Left colon (tissue), 2 donors: ENCODE data around the gene ALOX12. TPM values are rescaled to one million over a fixed set of nuclear protein-coding genes. Genes with fewer than 3 reads are reported as not detected.
"Not testable (repeated sequence)": the region's sequence is repeated elsewhere in the genome, so short reads cannot be mapped to it uniquely, and the experiment has no call there.

Experiments
- ATAC-seq: fragments of 200-7000 bp; cut with Tn5 transposase; one replicate; pipeline ENCODE4 v1.9.1; 2020; ENCODE audit warnings: mild to moderate bottlenecking, moderate library complexity
- DNase-seq, 2 donors: peaks; one replicate each; pipeline ENCODE4 v3.0.0-alpha.2; 2020
- intact Hi-C, 2 donors: fragments of 100-400 bp; cut with DNase I in 1 of 2; cut with micrococcal nuclease in 1 of 2; formaldehyde crosslinking; loops; one replicate each; pipeline versions ENCODE4 v1.11.2 to v1.14.0; 2022; cut with DNase I, micrococcal nuclease
- long read RNA-seq: library from polyadenylated mRNA; unstranded; transcript quantifications from one replicate; pipeline ENCODE4 v2.0.0, GENCODE V29; 2021
- total RNA-seq, 2 donors: library from RNA; stranded (reverse); fragmentation: NEBNext Ultra II Directional; extraction: Animal tissue kit (Norgen Biotek cat#: 25700); gene quantifications; one replicate each; pipeline ENCODE4 v1.2.1, GENCODE V29; 2021
- donor health status: DM: no; HTN: no; CAD: no.
- donor health status: DM: yes; HTN: yes; CAD: no.

ALOX12 gene
- total RNA-seq, result not detected
- long read RNA-seq, partial matches to known transcripts, result 0 of 2 reads
- long read RNA-seq, other reads (novel, unspliced or antisense), result 2 of 2 reads

DNA sequence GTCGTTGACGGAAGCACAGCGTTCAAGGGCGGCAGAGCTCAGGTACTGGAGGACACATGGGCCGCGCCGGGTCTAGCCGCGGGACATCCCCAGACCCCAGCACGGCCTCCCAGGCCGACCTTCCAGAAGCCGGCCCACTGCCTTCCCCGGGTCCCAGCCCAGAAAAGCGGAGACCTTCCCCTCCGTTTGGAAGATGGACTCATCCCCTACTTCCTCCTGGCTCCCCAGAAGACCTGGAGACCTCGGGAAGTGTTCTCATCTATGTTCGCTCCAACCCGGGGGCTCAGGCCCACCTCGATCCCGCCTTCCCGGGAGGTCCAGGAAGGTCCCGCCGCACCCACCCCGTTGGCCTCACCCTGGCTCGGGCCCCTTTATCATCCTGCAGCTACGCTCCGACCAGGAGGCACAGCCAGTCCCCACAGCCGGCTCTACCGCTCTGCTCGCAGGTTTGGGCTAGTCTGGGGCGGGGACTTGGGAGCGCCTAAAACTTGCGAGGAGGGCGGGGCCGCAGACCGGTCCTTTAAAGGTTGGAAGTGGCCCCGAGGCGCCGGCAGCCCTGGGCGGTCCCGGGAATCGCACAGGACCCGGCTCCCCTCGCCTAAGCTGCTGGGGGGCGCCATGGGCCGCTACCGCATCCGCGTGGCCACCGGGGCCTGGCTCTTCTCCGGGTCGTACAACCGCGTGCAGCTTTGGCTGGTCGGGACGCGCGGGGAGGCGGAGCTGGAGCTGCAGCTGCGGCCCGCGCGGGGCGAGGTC is at the start of gene ALOX12:
Gene ALOX12, plus strand, starts transcription at position 550 of the 756 bp plus-strand sequence. Its CDS starts 69 bp downstream, at position 619.
- DNase-seq, result no peak
- peak; percentile 68 for ATAC-seq
- intact Hi-C loops, result loop anchor here in 1 of 2 donors (10.0 kb wide), 1 partner anchor 81 kb away; no protein-coding TSS in a partner anchor

- ATAC-seq (no peak), DNase-seq (no peak)
Observed at GRCh38 chr17:6947745-6948144, 48.1 kb upstream of the ALOX12 start.

GRCh38 chr17:6948562-6948961 is 47.3 kb upstream of the ALOX12 start:
- ATAC-seq (no peak), DNase-seq (no peak)
- intact Hi-C loops, result no loop called here

More at GRCh38 chr17:6947745-6948144, 48.1 kb upstream of the ALOX12 start:
- intact Hi-C loops, result no loop called here

DNA sequence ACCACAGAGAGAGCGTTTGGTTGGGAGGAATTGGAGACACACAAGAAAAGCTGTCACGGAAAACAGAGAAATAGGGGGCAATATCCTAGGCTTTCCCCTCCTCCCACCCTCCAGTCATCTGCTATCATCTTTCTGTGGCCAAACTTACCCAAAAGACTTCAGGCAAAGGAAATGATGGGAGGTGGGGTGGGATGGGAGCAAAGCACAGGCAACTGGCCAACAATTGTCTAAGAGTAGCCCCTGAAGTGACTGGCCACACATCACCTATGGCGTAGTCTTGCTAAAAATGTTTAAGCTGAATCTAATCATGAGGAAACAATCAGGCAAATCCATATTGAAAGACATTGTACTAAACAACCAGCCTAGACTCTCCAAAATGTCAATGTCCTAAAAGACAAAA is 46.9 kb upstream of the ALOX12 start:
- DNase-seq, result no peak
- no peak for ATAC-seq
- intact Hi-C loops, result no loop called here

DNA sequence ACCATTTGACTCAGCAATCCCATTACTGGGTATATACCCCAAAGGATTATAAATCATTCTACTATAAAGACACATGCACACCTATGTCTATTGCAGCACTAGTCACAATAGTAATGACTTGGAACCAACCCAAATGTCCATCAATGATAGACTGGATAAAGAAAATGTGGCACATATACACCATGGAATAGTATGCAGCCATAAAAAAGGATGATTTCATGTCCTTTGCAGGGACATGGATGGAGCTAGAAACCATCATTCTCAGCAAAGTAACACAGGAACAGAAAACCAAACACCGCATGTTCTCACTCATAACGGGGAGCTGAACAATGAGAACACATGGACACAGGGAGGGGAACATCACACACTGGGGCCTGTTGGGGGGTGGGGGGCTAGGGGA is 44.9 kb upstream of the ALOX12 start:
- DNase-seq, intact Hi-C loops, ATAC-seq: not testable (repeated sequence)

- DNase-seq, result no peak
- intact Hi-C loops, result no loop called here
- ATAC-seq, result no peak
Observed at GRCh38 chr17:6953689-6954088, 42.2 kb upstream of the ALOX12 start.

GRCh38 chr17:6959700-6960099 is 36.1 kb upstream of the ALOX12 start:
- no peak for DNase-seq
- ATAC-seq, result no peak
- intact Hi-C loops, result no loop called here

GRCh38 chr17:6969323-6969726 is 26.5 kb upstream of the ALOX12 start:
- intact Hi-C loops, result no loop called here
- DNase-seq (no peak), ATAC-seq (no peak)

GRCh38 chr17:6970992-6971391 is 24.9 kb upstream of the ALOX12 start:
- no peak for ATAC-seq
- intact Hi-C loops, result no loop called here

DNA sequence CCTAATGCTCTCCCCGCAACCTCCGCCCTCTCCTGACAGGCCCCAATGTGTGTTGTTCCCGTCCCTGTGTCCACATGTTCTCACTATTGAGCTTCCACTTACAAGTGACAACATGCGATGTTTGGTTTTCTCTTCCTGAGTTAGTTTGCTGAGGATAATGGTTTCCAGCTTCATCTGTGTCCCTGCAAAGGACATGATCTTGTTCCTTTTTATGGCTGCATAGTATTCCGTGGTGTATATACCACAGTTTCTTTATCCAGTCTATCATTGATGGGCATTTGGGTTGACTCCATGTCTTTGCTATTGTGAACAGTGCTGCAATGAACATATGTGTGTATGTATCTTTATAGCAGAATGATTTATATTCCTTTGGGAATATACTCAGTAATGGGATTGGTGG is 16.4 kb upstream of the ALOX12 start:
- intact Hi-C loops, ATAC-seq, DNase-seq: not testable (repeated sequence)

More at GRCh38 chr17:6970992-6971391, 24.9 kb upstream of the ALOX12 start:
- DNase-seq, result no peak

DNA sequence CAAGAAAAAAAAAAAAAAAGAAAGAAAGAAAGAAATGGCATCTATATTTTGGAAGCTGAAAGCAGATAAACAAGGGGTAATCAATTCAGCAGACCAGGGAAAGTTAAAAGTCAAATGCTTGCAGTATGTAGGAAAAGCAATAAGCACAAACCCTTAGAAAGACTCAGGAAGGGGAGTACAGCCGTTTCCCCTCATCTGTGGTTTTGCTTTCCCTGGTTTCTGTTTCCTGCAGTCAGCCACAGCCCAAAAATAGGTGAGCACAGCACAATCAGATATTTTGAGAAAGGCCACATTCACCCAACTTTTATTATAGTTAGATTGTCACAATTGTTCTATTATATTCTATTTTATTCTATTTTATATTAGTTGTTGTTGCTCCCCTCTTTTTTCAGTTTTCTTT is 14.4 kb upstream of the ALOX12 start:
- intact Hi-C loops, result no loop called here
- no peak for ATAC-seq
- DNase-seq, result no peak

DNA sequence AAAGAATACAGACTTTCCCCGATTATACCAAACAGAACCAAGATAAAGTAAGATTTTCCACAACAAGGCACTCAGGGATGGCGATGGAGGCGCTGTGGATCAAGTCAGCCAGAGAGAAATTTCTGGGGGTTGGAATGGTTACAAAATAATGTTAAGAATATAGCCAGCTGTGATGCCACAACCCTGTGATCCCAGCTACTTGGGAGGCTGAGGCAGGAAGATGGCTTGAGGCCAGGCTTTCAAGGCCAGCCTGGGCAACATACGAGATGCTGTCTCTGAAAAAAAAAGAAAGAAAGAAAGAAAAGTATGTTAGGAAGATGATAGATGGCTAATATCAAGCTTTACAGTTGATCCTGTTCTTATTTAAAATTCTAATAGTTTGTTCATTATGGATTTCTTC is 10.6 kb upstream of the ALOX12 start:
- no peak for ATAC-seq
- intact Hi-C loops, result no loop called here
- DNase-seq, result no peak

DNA sequence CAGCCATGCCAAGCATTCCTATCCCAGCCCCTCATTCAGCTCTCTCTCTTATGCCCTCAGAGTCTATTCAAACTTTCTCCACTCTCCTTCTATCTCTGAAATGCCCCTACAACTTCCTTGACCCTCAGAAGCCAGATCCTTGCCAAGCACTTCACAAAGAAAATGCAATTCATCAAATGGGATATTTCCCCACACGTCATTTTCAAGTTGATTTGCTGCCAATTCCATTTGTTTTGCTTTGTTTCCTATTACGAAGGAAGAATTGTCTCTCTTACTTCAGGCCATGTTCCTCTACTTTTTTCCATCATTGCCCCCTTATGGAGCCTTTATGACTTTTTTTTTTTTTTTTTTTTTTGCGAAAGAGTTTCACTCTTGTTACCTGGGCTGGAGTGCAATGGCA is 9.2 kb upstream of the ALOX12 start:
- intact Hi-C loops, result no loop called here
- DNase-seq, result no peak
- ATAC-seq, result no peak

DNA sequence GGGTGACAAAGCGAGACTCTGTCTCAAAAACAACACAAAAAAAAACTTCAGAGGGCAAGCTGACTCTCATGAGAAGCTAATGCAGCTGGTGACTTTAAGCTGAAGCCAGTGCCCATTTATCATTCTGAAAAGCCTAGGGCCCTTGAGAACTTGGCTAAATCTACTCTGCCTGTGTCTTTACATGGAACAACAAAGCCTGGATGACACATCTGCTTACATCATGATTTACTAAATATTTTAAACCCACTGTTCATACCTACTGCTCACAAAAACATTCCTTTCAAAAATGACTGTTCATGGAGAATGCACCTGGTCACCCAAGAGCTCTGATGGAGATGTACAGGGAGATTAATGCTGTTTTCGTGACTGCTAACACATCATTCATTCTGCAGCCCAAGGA is 6.1 kb upstream of the ALOX12 start:
- intact Hi-C loops, result loop anchor here in 1 of 2 donors (10.0 kb wide), 1 partner anchor 75 kb away; no protein-coding TSS in a partner anchor

DNA sequence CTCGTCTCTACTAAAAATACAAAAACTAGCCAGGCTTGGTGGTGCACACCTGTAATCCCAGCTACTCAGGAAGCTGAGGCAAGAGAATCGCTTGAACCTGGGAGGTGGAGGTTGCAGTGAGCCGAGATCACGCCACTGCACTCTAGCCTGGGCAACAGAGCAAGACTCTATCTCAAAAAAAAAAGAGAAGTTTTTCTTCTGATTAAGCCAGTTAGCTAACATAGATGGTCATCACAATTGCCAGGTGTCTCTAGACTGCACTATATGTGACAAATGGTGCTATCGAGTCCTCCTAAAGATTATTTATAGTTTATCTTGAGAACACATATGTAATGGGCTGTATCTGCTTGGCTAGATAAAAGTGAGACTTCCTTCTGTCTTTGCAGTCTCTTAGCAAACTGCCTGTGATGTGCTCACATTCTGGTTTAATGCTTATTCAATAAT is 2.2 kb upstream of the ALOX12 start:
- not testable (repeated sequence) for ATAC-seq, DNase-seq

More for the DNA sequence above, 6.1 kb upstream of the ALOX12 start:
- no peak for ATAC-seq
- no peak for DNase-seq

DNA sequence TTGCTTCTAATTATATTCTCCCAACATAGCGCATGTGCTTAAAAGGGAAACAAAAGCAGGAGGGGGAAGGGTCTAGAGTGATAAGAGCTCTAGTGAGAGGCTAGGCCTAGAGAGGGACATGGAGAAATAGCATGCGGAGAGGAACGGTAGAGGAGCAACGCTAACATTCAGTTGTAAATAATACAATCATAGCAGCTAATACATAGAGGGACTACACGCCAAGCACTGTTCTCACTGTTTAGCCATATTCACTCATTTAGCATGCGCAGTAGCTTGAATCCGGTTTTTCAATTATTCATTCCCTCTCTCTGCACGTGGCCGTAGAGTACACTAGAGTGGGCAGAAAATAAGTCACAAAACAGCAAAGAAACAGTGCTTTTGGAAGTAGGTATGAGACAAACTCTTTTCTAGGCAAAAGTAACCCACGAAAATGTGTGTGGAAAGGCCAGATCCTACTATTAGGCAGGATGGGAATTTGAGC is 1.7 kb upstream of the ALOX12 start:
- ATAC-seq (no peak), DNase-seq (no peak)
- intact Hi-C loops, result loop anchor here in 1 of 2 donors (10.0 kb wide), 1 partner anchor 79 kb away; no protein-coding TSS in a partner anchor

More for the DNA sequence above, 2.2 kb upstream of the ALOX12 start:
- intact Hi-C loops, result loop anchor here in 1 of 2 donors (10.0 kb wide), 1 partner anchor 79 kb away; no protein-coding TSS in a partner anchor

- intact Hi-C loops, result loop anchor here in 1 of 2 donors (10.0 kb wide), 1 partner anchor 80 kb away; no protein-coding TSS in a partner anchor
- ATAC-seq (no peak), DNase-seq (no peak)
Observed at GRCh38 chr17:6994666-6995256, 1.1 kb upstream of the ALOX12 start.

DNA sequence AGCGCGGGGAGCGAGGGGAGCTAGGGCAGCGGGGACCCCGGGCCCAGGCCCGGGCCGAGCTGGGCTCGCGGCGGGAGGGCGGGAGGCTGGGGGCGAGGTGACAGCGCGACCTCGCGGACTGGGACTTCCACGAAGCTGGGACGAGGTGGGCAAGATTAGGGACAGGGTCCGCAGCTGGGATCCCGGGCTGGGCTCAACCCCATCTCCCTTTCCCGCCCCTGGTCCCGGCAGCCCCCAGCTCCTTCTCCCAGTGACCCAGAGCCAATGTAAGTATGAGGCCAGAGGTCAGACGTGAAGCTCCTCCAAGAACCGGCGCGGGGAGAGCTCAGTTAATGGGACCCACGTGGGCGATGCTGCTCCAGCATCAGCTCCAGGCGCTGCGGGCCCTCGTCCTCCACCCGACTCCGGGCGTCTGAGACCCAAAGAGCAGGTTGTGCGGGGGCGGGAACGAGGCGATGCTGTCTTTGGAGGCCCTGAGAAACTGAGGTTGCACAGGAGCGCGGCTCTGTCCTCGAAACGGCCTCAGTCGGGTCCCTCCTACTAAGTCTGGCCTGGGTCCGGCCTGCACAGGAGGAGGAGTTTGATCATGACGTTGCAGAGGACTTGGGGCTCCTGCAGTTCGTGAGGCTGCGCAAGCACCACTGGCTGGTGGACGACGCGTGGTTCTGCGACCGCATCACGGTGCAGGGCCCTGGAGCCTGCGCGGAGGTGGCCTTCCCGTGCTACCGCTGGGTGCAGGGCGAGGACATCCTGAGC is 585 bp downstream of the ALOX12 start:
- ATAC-seq (no peak), DNase-seq (no peak)
- intact Hi-C loops, result loop anchor here in 1 of 2 donors (10.0 kb wide), 1 partner anchor 82 kb away; no protein-coding TSS in a partner anchor

DNA sequence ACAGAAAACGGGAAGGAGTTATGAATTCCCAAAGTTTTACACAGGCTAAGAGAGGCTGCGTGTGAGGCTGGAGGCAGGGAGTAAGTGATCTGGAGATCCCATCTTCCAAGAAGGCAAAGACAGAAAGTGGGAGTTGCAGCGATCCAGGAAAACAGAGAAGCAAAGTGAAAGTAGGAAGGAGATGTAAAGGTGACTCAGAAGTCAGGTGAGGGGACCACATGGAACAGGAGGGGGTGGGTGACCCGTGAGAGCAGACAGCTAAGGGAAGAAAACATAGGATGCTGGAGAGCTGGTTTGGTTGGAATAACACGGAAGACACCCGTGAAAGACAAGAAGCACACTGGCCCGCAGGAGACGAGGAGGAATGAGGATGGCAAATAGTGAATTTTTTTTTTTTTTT is 1.3 kb downstream of the ALOX12 start:
- DNase-seq (no peak), ATAC-seq (no peak)
- intact Hi-C loops, result loop anchor here in 1 of 2 donors (10.0 kb wide), 1 partner anchor 82 kb away; no protein-coding TSS in a partner anchor
